DOHH2 (cell line): ENCODE data around the gene SSB.
"Not testable (repeated sequence)": the region's sequence is repeated elsewhere in the genome, so short reads cannot be mapped to it uniquely, and the experiment has no call there.

Experiments
- H3F3A ChIP-seq: fragments of 200-600 bp; sonication (generic), shearing (Covaris generic); 2 replicates; pipeline ENCODE4 v1.6.0; 2016; ENCODE audit warnings: antibody characterized with exemption, mild to moderate bottlenecking; ENCODE audit not compliant: control insufficient read depth, insufficient read depth
- H3K27ac ChIP-seq: fragments of 200-600 bp; sonication (generic); 2 replicates; pipeline ENCODE4 v1.5.1; 2014; ENCODE audit warnings: low read depth, mild to moderate bottlenecking, low read length, moderate library complexity
- H3K27me3 ChIP-seq: fragments of 200-600 bp; sonication (generic); 2 replicates; pipeline ENCODE4 v1.6.1; 2014; ENCODE audit warnings: mild to moderate bottlenecking, low read length, mixed read lengths; ENCODE audit not compliant: control insufficient read depth
- H3K36me3 ChIP-seq: fragments of 200-600 bp; sonication (generic); 2 replicates; pipeline ENCODE4 v1.6.1; 2014; ENCODE audit warnings: mild to moderate bottlenecking, low read length, moderate library complexity, mixed read lengths; ENCODE audit not compliant: control insufficient read depth
- H3K4me1 ChIP-seq: fragments of 200-600 bp; sonication (generic); 2 replicates; pipeline ENCODE4 v1.6.1; 2014; ENCODE audit warnings: mild to moderate bottlenecking, low read length, mixed read lengths; ENCODE audit not compliant: control insufficient read depth
- H3K4me2 ChIP-seq: fragments of 200-600 bp; sonication (generic); 2 replicates; pipeline ENCODE4 v1.6.0; 2014; ENCODE audit warnings: mild to moderate bottlenecking, low read length, moderate library complexity
- H3K4me3 ChIP-seq: fragments of 200-600 bp; sonication (generic); 2 replicates; pipeline ENCODE4 v1.5.1; 2014; ENCODE audit warnings: mild to moderate bottlenecking, low read length, mixed read lengths
- H3K79me2 ChIP-seq: fragments of 200-600 bp; sonication (generic); 2 replicates; pipeline ENCODE4 v1.6.1; 2014; ENCODE audit warnings: mild to moderate bottlenecking, low read length, mixed read lengths; ENCODE audit not compliant: control insufficient read depth
- H3K9me2 ChIP-seq: fragments of 200-600 bp; sonication (generic); replicated peaks from 2 replicates; pipeline ENCODE4 v1.6.1; 2014; ENCODE audit warnings: mild to moderate bottlenecking, low read length, mixed read lengths; ENCODE audit not compliant: control insufficient read depth
- H3K9me3 ChIP-seq: fragments of 200-600 bp; sonication (generic); 2 replicates; pipeline ENCODE4 v1.6.1; 2014; ENCODE audit warnings: antibody characterized with exemption, low read length, mixed read lengths; ENCODE audit not compliant: control insufficient read depth, insufficient read depth
- H4K20me1 ChIP-seq: fragments of 200-600 bp; sonication (generic); 2 replicates; pipeline ENCODE4 v1.6.0; 2014; ENCODE audit warnings: low read depth, mild to moderate bottlenecking, antibody characterized with exemption, low read length, moderate library complexity; ENCODE audit not compliant: control insufficient read depth, insufficient read depth
- CTCF ChIP-seq: fragments of 200-600 bp; sonication (generic); IDR thresholded peaks from one replicate; pipeline ENCODE4 v1.5.1; 2014; ENCODE audit warnings: antibody characterized with exemption, mild to moderate bottlenecking, low read depth, low read length; ENCODE audit not compliant: poor library complexity, severe bottlenecking
- EZH2phosphoT487 ChIP-seq: fragments of 200-600 bp; sonication (generic); IDR thresholded peaks from 2 replicates; pipeline ENCODE4 v1.6.1; 2017; ENCODE audit warnings: borderline replicate concordance, mild to moderate bottlenecking, antibody characterized with exemption, low read length, moderate library complexity, mixed read lengths

SSB gene

GRCh38 chr2:169817369-169817768 lies 18.7 kb downstream of the SSB start:
- not testable (repeated sequence) for H3K4me3 ChIP-seq, H3K9me3 ChIP-seq, H3K27ac ChIP-seq, H3K4me2 ChIP-seq, H3K9me2 ChIP-seq, H3K4me1 ChIP-seq, H3K27me3 ChIP-seq, H4K20me1 ChIP-seq
- Histone ChIP-seq H3K79me2 (peaks cover 36% of the 10 kb centered on the region), H3F3A (peaks cover 19% of the 10 kb centered on the region; the same call in 1 of the 2 replicates), H3K36me3 (peaks cover 83% of the 10 kb centered on the region)

GRCh38 chr2:169818241-169818640 lies 19.6 kb downstream of the SSB start:
- H3K4me2 ChIP-seq = no peak overlapping the region
- H3K9me3 ChIP-seq = no peaks in the 10 kb centered on the region; the same call in 1 of the 2 replicates
- H3K4me3 ChIP-seq = no peak overlapping the region
- H3K27me3 ChIP-seq = no peaks in the 10 kb centered on the region
- H4K20me1 ChIP-seq = no peaks in the 10 kb centered on the region
- H3K27ac ChIP-seq = no peak overlapping the region
- H3F3A ChIP-seq = peaks cover 17% of the 10 kb centered on the region; the same call in 1 of the 2 replicates
- H3K36me3 ChIP-seq = peaks cover 86% of the 10 kb centered on the region
- TF ChIP-seq EZH2phosphoT487 (no peak), CTCF (no peak)
- H3K4me1 ChIP-seq = peaks cover 12% of the 10 kb centered on the region
- H3K9me2 ChIP-seq = no peaks in the 10 kb centered on the region
- peaks cover 45% of the 10 kb centered on the region for H3K79me2 ChIP-seq

GRCh38 chr2:169819106-169819505 lies 20.4 kb downstream of the SSB start:
- H3K36me3 ChIP-seq = peaks cover 83% of the 10 kb centered on the region
- no peak overlapping the region for H3K27ac ChIP-seq
- H3K79me2 ChIP-seq = peaks cover 53% of the 10 kb centered on the region
- H3K9me2 ChIP-seq = no peaks in the 10 kb centered on the region
- no peaks in the 10 kb centered on the region for H4K20me1 ChIP-seq
- no peaks in the 10 kb centered on the region; the same call in 1 of the 2 replicates for H3K9me3 ChIP-seq
- TF ChIP-seq CTCF = no peak
- TF ChIP-seq EZH2phosphoT487 = no peak
- H3K4me3 ChIP-seq = no peak overlapping the region
- H3K4me1 ChIP-seq = peaks cover 15% of the 10 kb centered on the region
- peaks cover 17% of the 10 kb centered on the region; the same call in 1 of the 2 replicates for H3F3A ChIP-seq
- no peak overlapping the region for H3K4me2 ChIP-seq
- H3K27me3 ChIP-seq = no peaks in the 10 kb centered on the region

GRCh38 chr2:169820101-169820500 lies 21.4 kb downstream of the SSB start:
- not testable (repeated sequence) for H3K4me3 ChIP-seq, H3K27me3 ChIP-seq, H3K4me2 ChIP-seq, H4K20me1 ChIP-seq, H3K9me2 ChIP-seq, H3K9me3 ChIP-seq, H3K27ac ChIP-seq
- Histone ChIP-seq H3K4me1 (peaks cover 18% of the 10 kb centered on the region), H3F3A (peaks cover 16% of the 10 kb centered on the region; the same call in 1 of the 2 replicates), H3K79me2 (peaks cover 60% of the 10 kb centered on the region), H3K36me3 (peaks cover 79% of the 10 kb centered on the region)
